Activated naive CD8-positive, alpha-beta T cell treated with anti-CD3 and anti-CD28 coated beads, Interleukin-2, amount 10 ng/mL, durations not matched to agents 7 days and 5 days (primary cell): ENCODE results near the gene GOSR1. TPM values are rescaled to one million over a fixed set of nuclear protein-coding genes. Genes with fewer than 3 reads are reported as not detected.
"Not testable (repeated sequence)": the region's sequence is repeated elsewhere in the genome, so short reads cannot be mapped to it uniquely, and the experiment has no call there.

ENCODE experiments used
- ATAC-seq: fragments of 150-1000 bp; cut with Tn5 transposase; one replicate; pipeline ENCODE4 v1.10.0; 2021; ENCODE audit warnings: low read depth, moderate library complexity
- POLR2A ChIA-PET: fragments of 350-600 bp; sonication (Branson Sonifier 250); formaldehyde crosslinking; loops from one replicate; lab custom pipeline; 2021; ENCODE audit warnings: antibody characterized with exemption; lab: Charles Lee
- DNase-seq: peaks from one replicate; pipeline ENCODE4 v3.0.0; 2021
- H3K27ac Mint-ChIP-seq: one replicate; pipeline ENCODE4 v1.8.0; 2022; ENCODE audit warnings: mild to moderate bottlenecking, mixed read lengths
- H3K27me3 Mint-ChIP-seq: one replicate; pipeline ENCODE4 v1.8.0; 2022; ENCODE audit warnings: mild to moderate bottlenecking, moderate library complexity, mixed read lengths
- H3K36me3 Mint-ChIP-seq: one replicate; pipeline ENCODE4 v1.8.0; 2021; ENCODE audit warnings: mild to moderate bottlenecking, mixed read lengths
- H3K4me1 Mint-ChIP-seq: one replicate; pipeline ENCODE4 v1.8.0; 2021; ENCODE audit warnings: mixed read lengths
- H3K4me3 Mint-ChIP-seq: one replicate; pipeline ENCODE4 v1.8.0; 2022; ENCODE audit warnings: mild to moderate bottlenecking, moderate library complexity, mixed read lengths
- H3K9me3 Mint-ChIP-seq: one replicate; pipeline ENCODE4 v1.8.0; 2021; ENCODE audit warnings: mixed read lengths
- total RNA-seq, 2 experiments: library from RNA; stranded (reverse); gene quantifications; one replicate each; pipeline ENCODE4 v1.2.3, GENCODE V29; 2021

The GOSR1 gene
- total RNA-seq, 2 experiments from 2014 or later, result 44.8 to 46.8 TPM

GRCh38 chr17:30519166-30519565, 42.0 kb downstream of the GOSR1 start:
- no peak overlapping the region for H3K4me3 Mint-ChIP-seq
- no peaks in the 10 kb centered on the region for H3K27me3 Mint-ChIP-seq
- no peak overlapping the region for H3K27ac Mint-ChIP-seq
- POLR2A ChIA-PET, result no interaction called here
- DNase-seq (no peak), ATAC-seq (no peak)
- peaks cover 29% of the 10 kb centered on the region for H3K36me3 Mint-ChIP-seq
- H3K4me1 Mint-ChIP-seq, result no peaks in the 10 kb centered on the region
- no peaks in the 10 kb centered on the region for H3K9me3 Mint-ChIP-seq

- ATAC-seq (no peak), DNase-seq (no peak)
- H3K4me3 Mint-ChIP-seq, result no peak overlapping the region
- H3K36me3 Mint-ChIP-seq, result peaks cover 31% of the 10 kb centered on the region
- no peak overlapping the region for H3K27ac Mint-ChIP-seq
- no peaks in the 10 kb centered on the region for H3K9me3 Mint-ChIP-seq
- POLR2A ChIA-PET, result no interaction called here
- no peaks in the 10 kb centered on the region for H3K4me1 Mint-ChIP-seq
- no peaks in the 10 kb centered on the region for H3K27me3 Mint-ChIP-seq
Measured at GRCh38 chr17:30519707-30520106, 42.5 kb downstream of the GOSR1 start.

- ATAC-seq, result no peak
- POLR2A ChIA-PET, result interaction anchor here (0.6 kb wide), 1 partner anchor 10 kb away, joined by 3 read pairs; no protein-coding TSS in a partner anchor
- Mint-ChIP-seq H3K27me3 (no peaks in the 10 kb centered on the region), H3K4me1 (no peaks in the 10 kb centered on the region), H3K36me3 (peaks cover 33% of the 10 kb centered on the region), H3K27ac (no peak overlapping the region), H3K4me3 (no peak overlapping the region), H3K9me3 (no peaks in the 10 kb centered on the region)
- no peak for DNase-seq
Measured at GRCh38 chr17:30520436-30520835, 43.2 kb downstream of the GOSR1 start.

GRCh38 chr17:30520882-30521281, 43.7 kb downstream of the GOSR1 start:
- no peak for ATAC-seq
- Mint-ChIP-seq H3K27ac (no peak overlapping the region), H3K4me3 (no peak overlapping the region), H3K9me3 (no peaks in the 10 kb centered on the region), H3K4me1 (no peaks in the 10 kb centered on the region), H3K27me3 (no peaks in the 10 kb centered on the region), H3K36me3 (peaks cover 33% of the 10 kb centered on the region)
- DNase-seq, result no peak
- POLR2A ChIA-PET, result no interaction called here

- H3K36me3 Mint-ChIP-seq, result peaks cover 33% of the 10 kb centered on the region
- no peaks in the 10 kb centered on the region for H3K27me3 Mint-ChIP-seq
- POLR2A ChIA-PET, result no interaction called here
- DNase-seq, result no peak
- no peaks in the 10 kb centered on the region for H3K4me1 Mint-ChIP-seq
- H3K4me3 Mint-ChIP-seq, result no peak overlapping the region
- ATAC-seq, result no peak
- H3K27ac Mint-ChIP-seq, result no peak overlapping the region
- H3K9me3 Mint-ChIP-seq, result no peaks in the 10 kb centered on the region
Measured at GRCh38 chr17:30521766-30522165, 44.6 kb downstream of the GOSR1 start.

- H3K4me1 Mint-ChIP-seq, H3K4me3 Mint-ChIP-seq, POLR2A ChIA-PET, ATAC-seq, DNase-seq, H3K27me3 Mint-ChIP-seq, H3K9me3 Mint-ChIP-seq, H3K27ac Mint-ChIP-seq: not testable (repeated sequence)
- peaks cover 30% of the 10 kb centered on the region for H3K36me3 Mint-ChIP-seq
Measured at GRCh38 chr17:30523236-30523635, 46.0 kb downstream of the GOSR1 start.

- H3K36me3 Mint-ChIP-seq, result peaks cover 27% of the 10 kb centered on the region
- POLR2A ChIA-PET, result no interaction called here
- DNase-seq (no peak), ATAC-seq (no peak)
- H3K27me3 Mint-ChIP-seq, result no peaks in the 10 kb centered on the region
- H3K4me3 Mint-ChIP-seq, result no peak overlapping the region
- no peaks in the 10 kb centered on the region for H3K4me1 Mint-ChIP-seq
- H3K27ac Mint-ChIP-seq, result no peak overlapping the region
- H3K9me3 Mint-ChIP-seq, result no peaks in the 10 kb centered on the region
Measured at GRCh38 chr17:30524847-30525246, 47.6 kb downstream of the GOSR1 start.

GRCh38 chr17:30526401-30526800, 49.2 kb downstream of the GOSR1 start:
- POLR2A ChIA-PET, result no interaction called here
- Mint-ChIP-seq H3K36me3 (peaks cover 23% of the 10 kb centered on the region), H3K4me1 (no peaks in the 10 kb centered on the region), H3K4me3 (no peak overlapping the region), H3K27ac (no peak overlapping the region), H3K27me3 (no peaks in the 10 kb centered on the region), H3K9me3 (no peaks in the 10 kb centered on the region)
- no peak for ATAC-seq
- DNase-seq, result no peak

- H3K27me3 Mint-ChIP-seq, H3K27ac Mint-ChIP-seq, ATAC-seq, H3K4me3 Mint-ChIP-seq, H3K36me3 Mint-ChIP-seq, H3K4me1 Mint-ChIP-seq, DNase-seq, H3K9me3 Mint-ChIP-seq, POLR2A ChIA-PET: not testable (repeated sequence)
Measured at GRCh38 chr17:30528701-30529100, 51.5 kb downstream of the GOSR1 start.

GRCh38 chr17:30530346-30531025, 53.3 kb downstream of the GOSR1 start:
- H3K9me3 Mint-ChIP-seq, result no peaks in the 10 kb centered on the region
- H3K36me3 Mint-ChIP-seq, result no peaks in the 10 kb centered on the region
- no peaks in the 10 kb centered on the region for H3K27me3 Mint-ChIP-seq
- ATAC-seq, result no peak
- no peak overlapping the region for H3K4me3 Mint-ChIP-seq
- DNase-seq, result no peak
- POLR2A ChIA-PET, result interaction anchor here (0.6 kb wide), 1 partner anchor 10 kb away, joined by 3 read pairs; no protein-coding TSS in a partner anchor
- no peak overlapping the region for H3K27ac Mint-ChIP-seq
- H3K4me1 Mint-ChIP-seq, result no peaks in the 10 kb centered on the region

GRCh38 chr17:30532871-30533270, 55.7 kb downstream of the GOSR1 start:
- Mint-ChIP-seq H3K9me3 (no peaks in the 10 kb centered on the region), H3K36me3 (no peaks in the 10 kb centered on the region), H3K4me3 (no peak overlapping the region), H3K27me3 (no peaks in the 10 kb centered on the region), H3K4me1 (no peaks in the 10 kb centered on the region), H3K27ac (no peak overlapping the region)
- no peak for ATAC-seq
- POLR2A ChIA-PET, result no interaction called here
- DNase-seq, result no peak

- ATAC-seq, result no peak
- Mint-ChIP-seq H3K27ac (no peak overlapping the region), H3K36me3 (no peaks in the 10 kb centered on the region), H3K27me3 (no peaks in the 10 kb centered on the region), H3K9me3 (no peaks in the 10 kb centered on the region), H3K4me1 (no peaks in the 10 kb centered on the region), H3K4me3 (no peak overlapping the region)
- POLR2A ChIA-PET, result no interaction called here
- no peak for DNase-seq
Measured at GRCh38 chr17:30534298-30534697, 57.1 kb downstream of the GOSR1 start.

- H3K4me3 Mint-ChIP-seq, result no peak overlapping the region
- no peak overlapping the region for H3K27ac Mint-ChIP-seq
Measured at GRCh38 chr17:30534938-30535921, 58.0 kb downstream of the GOSR1 start.

GRCh38 chr17:30536846-30537245, 59.6 kb downstream of the GOSR1 start:
- H3K4me3 Mint-ChIP-seq, POLR2A ChIA-PET, ATAC-seq, H3K27me3 Mint-ChIP-seq, H3K27ac Mint-ChIP-seq, DNase-seq, H3K36me3 Mint-ChIP-seq, H3K4me1 Mint-ChIP-seq, H3K9me3 Mint-ChIP-seq: not testable (repeated sequence)

More at GRCh38 chr17:30534938-30535921, 58.0 kb downstream of the GOSR1 start:
- Mint-ChIP-seq H3K27me3 (no peaks in the 10 kb centered on the region), H3K9me3 (no peaks in the 10 kb centered on the region), H3K36me3 (no peaks in the 10 kb centered on the region), H3K4me1 (no peaks in the 10 kb centered on the region)
- POLR2A ChIA-PET, result no interaction called here
- DNase-seq, result no peak
- ATAC-seq, result no peak
